Stomach (tissue), 9 donors: Measurements from ENCODE around the gene KLHL2. TPM values are rescaled to one million over a fixed set of nuclear protein-coding genes. Genes with fewer than 3 reads are reported as not detected.

ENCODE experiments used
- DNase-seq, 2 donors: peaks; one replicate each; pipeline versions ENCODE4 v3.0.0 to v3.0.0-alpha.2; 2013 to 2019
- H3K27ac ChIP-seq, 5 donors: fragments of 200-600 bp in 4 of 5; sonication (generic) in 4 of 5; one replicate each; pipeline ENCODE4 v1.5.1; 2013 to 2019; ENCODE audit warnings: mild to moderate bottlenecking in 1 of 5, moderate library complexity in 1 of 5
- H3K27me3 ChIP-seq, 3 donors: fragments of 200-600 bp; sonication (generic); one replicate each; pipeline ENCODE4 v1.5.1; 2017 to 2019; ENCODE audit warnings: mixed run types in 1 of 3
- H3K36me3 ChIP-seq, 4 donors: fragments of 200-600 bp; sonication (generic); 1 replicate in 3 of 4; 2 replicates in 1 of 4; pipeline ENCODE4 v1.5.1; 2016 to 2019
- H3K4me1 ChIP-seq, 4 donors: fragments of 200-600 bp; sonication (generic); one replicate each; pipeline ENCODE4 v1.5.1; 2016 to 2019
- H3K4me3 ChIP-seq, 4 donors: fragments of 200-600 bp; sonication (generic) in 3 of 4; one replicate each; pipeline ENCODE4 v1.5.1; 2016 to 2019; ENCODE audit warnings: mild to moderate bottlenecking in 1 of 4
- H3K9me3 ChIP-seq, 4 donors: fragments of 200-600 bp; sonication (generic); one replicate each; pipeline ENCODE4 v1.5.1; 2016 to 2019
- CTCF ChIP-seq, 7 experiments: fragments of 450-650 bp in 4 of 7; fragments of 200-600 bp in 3 of 7; sonication (generic) in 3 of 7; IDR thresholded peaks; one replicate each; pipeline ENCODE4 v1.5.1; 2016 to 2019; ENCODE audit warnings: antibody characterized with exemption in 7 of 7, control low read depth in 2 of 7, mild to moderate bottlenecking in 1 of 7
- EP300 ChIP-seq: sonication (generic); formaldehyde crosslinking; IDR thresholded peaks from one replicate; pipeline ENCODE4 v1.6.1; 2017; ENCODE audit warnings: antibody characterized with exemption
- POLR2A ChIP-seq, 4 donors: fragments of 450-650 bp; IDR thresholded peaks; one replicate each; pipeline ENCODE4 v1.6.1; 2016; ENCODE audit warnings: antibody characterized with exemption in 4 of 4, control low read depth in 2 of 4, mild to moderate bottlenecking in 1 of 4, moderate library complexity in 1 of 4
- POLR2AphosphoS5 ChIP-seq, 3 donors: sonication (generic); formaldehyde crosslinking; IDR thresholded peaks; one replicate each; pipeline ENCODE4 v1.6.1; 2016; ENCODE audit warnings: antibody characterized with exemption in 3 of 3
- WGBS, 5 donors: extraction: QIAGEN DNeasy Blood & Tissue Kit in 3 of 5; methylation state at CpG; one replicate each; pipeline versions ENCODE4 v1.1.5 to v1.1.7; 2013 to 2018; 5-methylcytosine and 5-hydroxymethylcytosine counted together
- intact Hi-C: fragments of 100-400 bp; cut with DNase I; formaldehyde crosslinking; loops from one replicate; pipeline ENCODE4 v1.15.1; 2023; ENCODE audit warnings: low total_unique reads
- polyA plus RNA-seq, 3 donors: library from polyadenylated mRNA; stranded (reverse); fragments of 200-250 nt; gene quantifications; one replicate each; pipeline ENCODE4 v1.2.3, GENCODE V29; 2013
- total RNA-seq, 5 donors: library from RNA; depleted of rRNA; stranded (reverse); fragments of >200 nt; gene quantifications; one replicate each; pipeline versions ENCODE4 v1.1.0 to v1.2.3, GENCODE V29; 2014 to 2016
- donor health status: healthy with polysubstance abuse.
- donor health status: Bipolar disorder and iron deficiency.
- donor health status: healthy.

KLHL2 gene
- total and polyA plus RNA-seq, 8 donors, result 11.1 to 34.3 (median 15.1) TPM

DNA sequence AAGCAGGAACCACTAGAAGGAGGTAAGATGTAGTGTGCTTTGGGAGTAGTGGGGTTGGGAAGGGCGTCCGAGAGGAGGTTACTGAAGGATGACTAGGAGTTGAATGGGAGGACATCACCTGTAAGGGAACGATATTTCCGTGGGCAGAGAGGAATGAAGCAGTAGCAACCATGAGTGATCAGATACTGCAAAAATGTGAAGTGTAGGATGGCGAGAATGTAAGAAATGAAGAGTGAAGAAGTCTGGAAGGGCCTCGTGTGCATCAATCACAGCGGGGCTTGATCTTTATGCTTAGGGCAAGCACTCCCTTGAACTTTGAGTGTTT lies 120.7 kb downstream of the KLHL2 start:
- 0 to 2% (median 1%) methylated on average over 7 of the region's 7 CpGs for WGBS, 5 donors
- Histone ChIP-seq H3K36me3 (no peaks in the 10 kb centered on the region), H3K4me3 (peak overlapping the region; percentile 87 to 96 (median 88)), H3K27me3 (no peaks in the 10 kb centered on the region), H3K9me3 (no peaks in the 10 kb centered on the region), H3K4me1 (peaks cover 12 to 57% (median 37%) of the 10 kb centered on the region in 4 donors), H3K27ac (peak overlapping the region; percentile 81 to 92 (median 89))
- no peak for DNase-seq
- intact Hi-C loops, result no loop called here
- no peak for TF ChIP-seq POLR2AphosphoS5 (IDR thresholded peaks at IDR 0.05)

DNA sequence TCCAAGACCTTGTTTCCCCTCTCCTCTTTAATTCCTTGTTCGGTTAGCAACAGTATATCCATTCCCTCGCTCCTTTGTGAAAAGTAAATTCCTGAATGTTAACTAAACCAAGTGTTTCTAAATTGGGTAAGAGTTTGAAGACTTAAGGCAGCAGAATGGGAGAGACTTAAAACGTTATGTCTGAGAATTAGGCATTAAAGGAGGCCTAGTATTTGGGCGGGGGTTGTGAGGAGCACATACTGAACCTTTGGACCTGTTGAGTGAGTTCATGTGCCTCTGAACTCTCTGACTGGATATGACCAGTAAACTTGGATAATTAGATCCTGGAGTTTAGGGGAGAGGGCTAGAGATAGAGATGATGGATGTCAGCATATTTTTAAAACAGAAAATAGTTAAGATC lies 121.3 kb downstream of the KLHL2 start:
- intact Hi-C loops, result no loop called here
- Histone ChIP-seq H3K4me1 (peaks cover 12 to 57% (median 37%) of the 10 kb centered on the region in 4 donors), H3K9me3 (no peaks in the 10 kb centered on the region), H3K27me3 (no peaks in the 10 kb centered on the region), H3K27ac (peak overlapping the region in 2 of 5 donors; percentile 89 to 90), H3K36me3 (peaks cover 0 to 5% (median 2%) of the 10 kb centered on the region in 4 donors), H3K4me3 (peak overlapping the region; percentile 87 to 96 (median 88))
- TF ChIP-seq EP300, result no peak
- TF ChIP-seq CTCF (IDR thresholded peaks at IDR 0.05), result no peak
- no peak for TF ChIP-seq POLR2AphosphoS5 (IDR thresholded peaks at IDR 0.05)
- no peak for TF ChIP-seq POLR2A (IDR thresholded peaks at IDR 0.05)
- DNase-seq, result peak in 1 of 2 donors; percentile 44
- 15 to 30% (median 25%) methylated on average over 4 of the region's 4 CpGs for WGBS, 5 donors

GRCh38 chr4:165330071-165330470 lies 122.7 kb downstream of the KLHL2 start:
- Histone ChIP-seq H3K4me3 (no peak overlapping the region), H3K27me3 (no peaks in the 10 kb centered on the region), H3K9me3 (no peaks in the 10 kb centered on the region), H3K4me1 (peaks cover 12 to 57% (median 39%) of the 10 kb centered on the region in 4 donors), H3K27ac (no peak overlapping the region), H3K36me3 (peaks cover 0 to 19% (median 12%) of the 10 kb centered on the region in 4 donors)
- intact Hi-C loops, result no loop called here
- no peak for TF ChIP-seq EP300
- no peak for TF ChIP-seq CTCF (IDR thresholded peaks at IDR 0.05)
- TF ChIP-seq POLR2AphosphoS5 (IDR thresholded peaks at IDR 0.05), result no peak
- no peak for TF ChIP-seq POLR2A (IDR thresholded peaks at IDR 0.05)
- WGBS, 5 donors, result 60 to 91% (median 72%) methylated on average over 2 of the region's 2 CpGs
- DNase-seq, result no peak

DNA sequence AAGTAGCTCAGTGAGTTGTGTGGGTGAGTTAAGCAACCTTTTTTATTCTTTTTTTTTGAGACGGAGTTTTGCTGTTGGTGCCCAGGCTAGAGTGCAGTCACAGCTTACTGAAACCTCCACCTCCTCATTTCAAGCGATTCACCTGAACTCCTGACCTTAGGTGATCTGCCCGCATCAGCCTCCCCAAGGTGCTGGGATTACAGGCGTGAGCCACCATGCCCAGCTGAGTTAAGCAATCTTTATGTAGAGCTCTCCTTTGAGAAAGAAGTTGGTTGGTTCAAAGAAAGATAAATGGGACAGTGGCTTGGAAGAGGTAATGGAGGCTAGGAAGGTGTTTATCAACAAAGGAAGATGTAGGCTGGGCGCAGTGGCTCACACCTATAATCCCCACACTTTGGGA lies 123.3 kb downstream of the KLHL2 start:
- DNase-seq, result no peak
- Histone ChIP-seq H3K27ac (no peak overlapping the region), H3K9me3 (no peaks in the 10 kb centered on the region), H3K4me1 (peaks cover 12 to 63% (median 41%) of the 10 kb centered on the region in 4 donors), H3K4me3 (no peak overlapping the region), H3K36me3 (peaks cover 0 to 23% (median 14%) of the 10 kb centered on the region in 4 donors), H3K27me3 (no peaks in the 10 kb centered on the region)
- WGBS, 5 donors, result 79 to 91% (median 84%) methylated on average over 5 of the region's 5 CpGs
- intact Hi-C loops, result no loop called here
- TF ChIP-seq CTCF (IDR thresholded peaks at IDR 0.05) (no peak), POLR2A (IDR thresholded peaks at IDR 0.05) (no peak), POLR2AphosphoS5 (IDR thresholded peaks at IDR 0.05) (no peak), EP300 (no peak)

- H3K4me1 ChIP-seq, result peaks cover 12 to 60% (median 35%) of the 10 kb centered on the region in 4 donors
- H3K36me3 ChIP-seq, result peaks cover 0 to 23% (median 14%) of the 10 kb centered on the region in 4 donors
- H3K9me3 ChIP-seq, result no peaks in the 10 kb centered on the region
- DNase-seq, result no peak
- intact Hi-C loops, result no loop called here
- TF ChIP-seq CTCF (IDR thresholded peaks at IDR 0.05) (no peak), POLR2AphosphoS5 (IDR thresholded peaks at IDR 0.05) (no peak), EP300 (no peak), POLR2A (IDR thresholded peaks at IDR 0.05) (no peak)
- no peak overlapping the region for H3K4me3 ChIP-seq
- no peak overlapping the region for H3K27ac ChIP-seq
- H3K27me3 ChIP-seq, result no peaks in the 10 kb centered on the region
- WGBS, 5 donors, result 67 to 88% (median 76%) methylated on average over 1 of the region's 1 CpG
Measured at GRCh38 chr4:165331359-165331758, 124.0 kb downstream of the KLHL2 start.
